Right renal cortex interstitium (tissue), 3 donors: ENCODE data around the gene STK38. TPM values are rescaled to one million over a fixed set of nuclear protein-coding genes. Genes with fewer than 3 reads are reported as not detected.

Source experiments
- DNase-seq, 3 donors: peaks; one replicate each; pipeline ENCODE4 v3.0.0-alpha.2; 2013; ENCODE audit warnings: low read depth in 3 of 3, low spot score in 2 of 3
- polyA plus RNA-seq, 3 donors: library from polyadenylated mRNA; unstranded; fragments of 120-200 nt; gene quantifications; one replicate each; pipeline ENCODE4 v1.2.1, GENCODE V29; 2013; ENCODE audit not compliant: insufficient read length in 3 of 3

STK38 gene
- polyA plus RNA-seq, 3 donors, result 47.4 to 54.7 (median 48.5) TPM

DNA sequence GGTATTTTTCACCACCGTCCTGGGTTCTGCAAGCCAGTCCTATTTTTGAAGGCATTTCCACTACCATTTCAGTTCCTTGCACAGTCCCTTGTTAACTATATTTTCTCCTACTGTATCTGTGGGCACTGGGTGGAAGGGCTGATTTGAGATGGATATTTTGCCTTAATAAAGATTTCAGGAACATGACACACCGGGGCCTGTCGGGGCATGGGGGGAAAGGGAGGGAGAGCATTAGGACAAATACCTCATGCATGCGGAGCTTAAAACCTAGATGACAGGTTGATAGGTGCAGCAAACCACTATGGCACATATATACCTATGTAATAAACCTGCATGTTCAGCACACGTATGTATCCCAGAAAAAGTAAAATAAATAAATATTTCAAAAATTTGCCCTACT, 22.4 kb downstream of the STK38 start:
- no peak for DNase-seq

DNA sequence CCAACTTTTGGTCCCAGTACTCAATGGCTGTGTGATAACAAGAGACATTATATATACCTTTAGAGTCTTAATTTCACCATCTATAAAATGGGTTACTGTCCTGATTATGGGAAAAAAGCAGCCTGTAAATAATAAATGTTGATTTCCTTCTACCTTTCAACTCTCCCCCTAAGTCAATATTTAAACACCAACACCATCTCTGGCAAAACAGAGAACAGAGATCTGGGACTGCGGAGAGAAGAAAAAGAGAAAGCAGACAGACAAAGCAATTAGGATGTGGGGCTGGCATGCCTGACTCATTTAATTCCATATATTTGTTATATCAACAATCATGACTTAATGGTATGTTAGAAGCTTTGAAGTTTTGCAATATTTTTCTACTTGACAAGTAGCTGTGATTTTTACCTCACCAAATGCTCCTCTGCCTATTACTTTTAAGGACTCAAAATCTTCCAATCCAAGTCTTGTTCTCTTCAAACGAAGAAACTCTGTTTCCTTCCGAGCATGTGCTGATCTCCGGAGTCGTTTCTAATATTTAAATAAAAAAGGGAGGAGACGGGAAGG, 23.3 kb downstream of the STK38 start:
- DNase-seq, result no peak

- no peak for DNase-seq
These were observed 23.8 kb downstream of the STK38 start for GRCh38 chr6:36523451-36523850.

GRCh38 chr6:36519352-36519751, 27.9 kb downstream of the STK38 start:
- DNase-seq, result no peak

GRCh38 chr6:36517408-36517807, 29.9 kb downstream of the STK38 start:
- DNase-seq, result no peak

- no peak for DNase-seq
These were observed 30.3 kb downstream of the STK38 start for GRCh38 chr6:36516988-36517387.

- no peak for DNase-seq
These were observed 30.7 kb downstream of the STK38 start for GRCh38 chr6:36516559-36516958.

DNA sequence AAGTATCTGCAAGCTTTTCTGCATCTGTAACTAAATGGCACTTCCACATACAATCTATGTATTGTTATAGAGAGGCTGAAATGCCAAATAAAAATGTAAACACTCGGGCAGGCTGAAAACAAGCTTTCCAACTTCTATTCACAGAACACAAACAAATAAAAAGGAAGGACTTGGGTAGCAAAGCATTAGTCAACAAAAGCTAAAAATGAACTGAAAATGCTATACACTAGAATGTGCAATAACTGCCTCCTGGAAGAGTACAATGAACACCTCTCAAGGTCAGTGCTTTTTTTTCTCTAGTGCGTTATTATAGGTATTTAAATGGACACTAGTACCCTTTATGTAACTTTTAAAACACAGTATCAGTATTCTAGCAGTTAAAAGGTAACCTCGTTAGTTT, 31.4 kb downstream of the STK38 start:
- no peak for DNase-seq

GRCh38 chr6:36514554-36515456, 32.5 kb downstream of the STK38 start:
- DNase-seq, result no peak

DNA sequence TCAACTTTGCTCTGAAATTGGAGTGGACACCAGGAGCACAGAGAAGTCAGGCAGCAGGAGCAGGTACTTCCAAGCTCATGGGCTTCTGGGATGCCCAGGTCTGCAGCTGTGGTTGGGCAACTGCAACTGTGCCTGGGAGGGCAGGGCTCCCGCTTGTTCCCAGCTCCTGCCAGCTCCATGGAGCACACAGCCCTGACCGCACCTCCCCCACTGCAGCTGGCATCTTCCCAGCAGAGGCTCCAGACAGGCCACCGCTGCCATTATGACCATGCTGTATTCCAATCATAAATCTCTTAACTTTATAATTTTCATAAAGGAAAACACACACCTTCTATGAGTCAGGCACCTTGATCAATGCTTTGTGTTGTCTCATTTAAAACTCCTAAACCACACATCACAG, 36.9 kb downstream of the STK38 start:
- DNase-seq, result no peak

DNA sequence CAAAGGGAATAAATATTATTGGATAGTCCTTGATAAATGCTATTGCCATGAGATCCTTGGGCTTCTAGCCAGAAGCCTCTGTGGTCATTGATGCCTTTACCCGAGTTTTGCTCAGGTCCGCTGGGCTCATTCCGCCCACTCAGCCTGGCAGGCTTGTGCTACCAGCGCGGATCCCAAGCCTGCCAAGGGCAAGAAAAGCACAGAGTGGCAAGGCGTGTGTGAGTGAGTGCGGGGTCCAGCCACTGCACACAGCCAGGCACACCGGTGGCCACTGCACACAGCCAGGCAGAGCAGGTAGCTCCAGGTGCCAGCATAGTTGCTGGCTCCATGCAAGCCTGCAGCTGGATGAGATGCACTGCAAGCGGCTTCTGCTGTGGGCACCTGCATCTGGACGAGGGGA, 38.7 kb downstream of the STK38 start:
- DNase-seq, result no peak

DNA sequence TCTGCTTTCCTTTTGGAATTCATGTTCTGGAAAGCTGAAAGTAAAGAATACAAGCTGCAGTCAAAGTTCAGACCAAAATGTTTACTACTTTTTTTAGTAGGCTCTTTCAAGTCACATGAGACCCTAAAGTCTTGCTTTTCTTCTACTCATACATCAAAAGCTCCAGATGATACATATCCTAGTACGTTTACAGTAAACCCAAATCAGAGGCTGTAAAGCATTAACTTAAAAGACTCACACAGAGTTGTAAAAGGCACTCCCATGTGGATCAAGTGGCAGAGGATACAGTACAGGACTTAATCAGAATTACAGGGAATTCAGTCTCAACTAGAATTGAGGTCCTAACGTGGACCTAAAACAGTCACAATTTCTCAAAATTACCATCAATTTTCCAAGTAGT, 40.7 kb downstream of the STK38 start:
- no peak for DNase-seq

DNA sequence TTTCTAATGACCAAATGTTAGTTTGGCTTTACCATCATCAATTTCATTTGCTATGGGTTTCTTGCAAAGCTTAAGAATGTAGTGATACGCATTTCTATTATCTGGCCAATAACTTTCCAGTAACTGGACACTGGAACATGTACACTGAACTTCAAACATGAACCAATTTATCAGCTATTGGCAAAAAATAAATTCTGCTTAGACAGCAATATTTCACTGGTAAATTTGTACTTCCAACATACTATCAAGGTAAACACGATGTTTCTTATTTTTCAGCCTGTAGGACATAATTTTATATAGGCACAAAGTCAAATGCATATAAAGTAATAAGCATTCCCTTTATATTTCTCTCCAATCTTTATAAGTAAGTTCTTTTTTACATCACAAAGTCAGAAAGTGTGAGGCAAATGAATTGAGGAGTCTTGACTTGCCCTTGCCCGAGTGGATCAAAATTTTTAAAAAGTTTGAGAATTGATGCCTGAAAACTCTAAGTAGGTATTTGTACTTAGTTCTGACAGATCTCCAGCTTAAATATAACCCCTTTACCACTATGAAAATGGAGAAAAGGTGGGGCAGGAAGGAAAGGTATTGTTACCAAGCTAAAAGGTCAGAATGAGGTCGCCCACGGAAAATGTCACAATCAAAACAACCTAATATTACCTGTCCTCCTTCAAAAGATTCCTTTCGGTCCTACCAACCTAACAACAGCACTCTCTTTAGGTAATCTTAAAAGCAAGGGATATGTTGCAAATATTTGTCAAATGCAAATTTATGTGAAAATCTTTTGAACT, 41.3 kb downstream of the STK38 start:
- no peak for DNase-seq

GRCh38 chr6:36504982-36505381, 42.3 kb downstream of the STK38 start:
- no peak for DNase-seq

- DNase-seq, result no peak
These were observed 43.1 kb downstream of the STK38 start for GRCh38 chr6:36504181-36504580.

DNA sequence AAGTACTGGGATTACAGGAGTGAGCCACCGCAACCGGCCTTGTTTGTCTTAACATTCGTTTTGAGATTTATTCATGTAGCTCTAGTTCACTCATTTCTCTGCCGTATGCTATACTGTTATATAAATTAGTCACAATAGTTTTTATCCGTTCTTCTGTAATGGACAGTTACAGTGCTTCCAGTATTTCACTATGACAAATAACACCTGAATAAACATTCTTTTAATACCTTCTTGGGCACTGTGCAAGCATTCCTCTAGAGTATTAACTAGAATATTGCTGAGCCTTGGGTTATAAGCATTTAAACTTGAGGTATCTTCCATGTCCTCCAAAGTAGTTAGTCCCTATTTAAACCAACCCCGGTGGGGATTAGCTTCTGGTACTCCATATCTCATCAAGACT, 45.6 kb downstream of the STK38 start:
- no peak for DNase-seq

DNA sequence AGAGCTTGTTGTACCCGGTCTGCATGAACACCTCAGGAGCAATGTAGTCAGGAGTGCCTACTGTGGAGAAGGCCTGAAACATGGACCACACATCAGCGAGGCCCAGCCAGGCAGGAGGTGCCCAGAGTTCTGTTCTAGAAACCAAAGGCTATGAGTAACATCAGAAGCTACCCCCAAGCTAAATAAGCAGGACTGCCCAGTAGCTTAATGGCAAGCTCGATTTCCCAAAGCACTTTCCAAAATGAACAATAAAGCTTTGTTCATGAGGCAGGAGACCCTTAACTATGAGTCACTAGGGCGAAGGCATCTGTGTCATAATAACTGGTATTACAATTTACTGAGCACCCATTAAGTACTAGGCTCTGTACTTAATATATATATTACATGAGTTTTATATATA, 47.4 kb downstream of the STK38 start:
- DNase-seq, result no peak

- no peak for DNase-seq
These were observed 52.2 kb downstream of the STK38 start for GRCh38 chr6:36495086-36495485.

DNA sequence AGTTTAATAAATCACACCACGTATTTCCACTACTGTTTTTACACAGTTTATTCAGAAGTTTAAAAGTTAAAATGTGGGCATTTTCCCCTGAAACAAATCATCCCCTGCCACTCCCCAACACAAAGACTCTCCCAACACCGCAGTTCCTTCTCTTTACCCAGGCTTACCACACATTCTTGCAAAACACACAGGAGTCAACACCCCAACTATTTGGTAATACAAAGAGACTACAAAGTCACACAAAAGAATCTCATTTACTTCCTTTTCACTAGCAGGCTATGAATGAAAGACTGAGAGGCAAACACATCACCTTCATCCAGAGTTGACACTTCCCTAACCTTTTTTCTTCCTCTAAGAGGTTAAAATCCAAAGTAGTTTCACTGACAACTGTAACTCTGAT, 53.4 kb downstream of the STK38 start:
- no peak for DNase-seq

DNA sequence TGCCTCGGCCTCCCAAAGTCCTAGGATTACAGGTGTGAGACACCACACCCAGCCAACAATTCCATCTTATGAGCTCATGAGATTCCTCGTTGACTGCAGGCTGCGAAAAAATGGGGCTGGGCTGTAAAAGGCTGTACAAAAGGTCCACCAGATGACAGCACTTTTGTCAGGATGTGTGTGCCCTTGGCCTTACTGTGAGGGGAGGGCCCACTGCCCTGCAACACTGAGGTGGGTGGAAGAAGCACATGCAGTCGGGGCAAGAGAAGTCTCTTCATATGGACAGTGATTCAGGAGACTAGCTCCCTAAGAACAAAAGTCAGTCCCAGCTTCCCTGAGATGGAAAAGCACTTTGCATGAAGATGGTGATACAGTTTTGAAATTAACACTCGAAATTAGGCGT, 54.0 kb downstream of the STK38 start:
- DNase-seq, result no peak

- DNase-seq, result no peak
These were observed 54.7 kb downstream of the STK38 start for GRCh38 chr6:36492621-36493020.

- no peak for DNase-seq
These were observed 55.2 kb downstream of the STK38 start for GRCh38 chr6:36492092-36492491.
